Measurements from ENCODE around the gene SLC16A7.

The SLC16A7 gene

GRCh38 chr12:59626382-59626781 is 30.6 kb downstream of the SLC16A7 start:
- Histone ChIP-seq H3K27ac (ENCODE audit: low read length) (no peak overlapping the region), H3K4me1 (ENCODE audit: control insufficient read depth, low read depth, low read length) (no peaks in the 10 kb centered on the region), H3K4me3 (ENCODE audit: low read length) (no peak overlapping the region)

GRCh38 chr12:59627582-59627981 is 31.8 kb downstream of the SLC16A7 start:
- H3K4me3 ChIP-seq (ENCODE audit: low read length): no peak overlapping the region
- no peaks in the 10 kb centered on the region for H3K36me3 ChIP-seq (ENCODE audit: control insufficient read depth, low read depth, low read length)
- no peak overlapping the region for H3K9ac ChIP-seq (ENCODE audit: low read length)
- H3K4me1 ChIP-seq (ENCODE audit: control insufficient read depth, low read depth, low read length): no peaks in the 10 kb centered on the region
- no peaks in the 10 kb centered on the region for H3K9me3 ChIP-seq (ENCODE audit: control insufficient read depth, low read depth, low read length)
- H3K27me3 ChIP-seq (ENCODE audit: control insufficient read depth, insufficient read depth, low read length): no peaks in the 10 kb centered on the region
- H3K27ac ChIP-seq (ENCODE audit: low read length): no peak overlapping the region

More at GRCh38 chr12:59626382-59626781, 30.6 kb downstream of the SLC16A7 start:
- Histone ChIP-seq H3K9ac (ENCODE audit: low read length) (no peak overlapping the region), H3K36me3 (ENCODE audit: control insufficient read depth, low read depth, low read length) (no peaks in the 10 kb centered on the region), H3K9me3 (ENCODE audit: control insufficient read depth, low read depth, low read length) (no peaks in the 10 kb centered on the region), H3K27me3 (ENCODE audit: control insufficient read depth, insufficient read depth, low read length) (no peaks in the 10 kb centered on the region)

DNA sequence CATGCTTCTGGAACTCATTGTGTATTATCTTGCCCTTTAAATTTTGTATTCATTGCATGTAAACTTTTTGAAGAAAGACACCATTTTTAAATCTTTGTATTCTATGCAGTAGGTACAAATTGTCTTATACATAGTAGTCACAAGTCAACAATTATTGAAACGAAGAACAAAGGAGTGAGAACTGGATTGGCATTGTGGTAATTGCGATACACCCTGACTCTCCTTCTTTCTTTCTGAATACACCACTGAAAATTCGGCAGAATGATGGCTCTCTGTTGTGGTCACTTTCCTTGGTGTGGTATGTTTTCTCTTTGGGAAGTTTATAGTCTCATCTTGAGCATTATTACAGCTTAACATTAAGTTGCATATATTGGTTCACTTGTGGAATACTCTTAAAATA is 34.1 kb downstream of the SLC16A7 start:
- Histone ChIP-seq H3K9ac (ENCODE audit: low read length) (no peak overlapping the region), H3K36me3 (ENCODE audit: control insufficient read depth, low read depth, low read length) (no peaks in the 10 kb centered on the region)

DNA sequence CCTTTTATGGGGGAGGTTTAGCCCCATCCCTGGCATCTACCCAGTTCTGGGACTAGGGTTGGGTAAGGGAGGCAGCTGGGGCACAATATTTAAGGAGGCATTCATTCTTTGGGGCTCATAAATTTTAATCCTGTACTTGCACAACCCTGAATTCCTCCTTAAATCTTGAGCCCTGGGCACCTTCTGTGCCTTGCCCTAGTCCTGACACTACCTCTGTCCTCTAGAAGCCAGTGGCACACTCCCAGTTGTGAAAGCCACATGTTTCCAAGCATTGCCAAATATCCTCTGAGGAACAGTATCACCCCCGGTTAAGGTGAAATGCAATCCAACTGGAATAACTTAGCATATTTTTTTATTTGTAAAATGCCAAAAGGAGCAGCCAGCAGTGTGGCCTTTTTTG is 36.6 kb downstream of the SLC16A7 start:
- Histone ChIP-seq H3K9ac (ENCODE audit: low read length) (no peak overlapping the region), H3K36me3 (ENCODE audit: control insufficient read depth, low read depth, low read length) (no peaks in the 10 kb centered on the region), H3K27ac (ENCODE audit: low read length) (no peak overlapping the region), H3K27me3 (ENCODE audit: control insufficient read depth, insufficient read depth, low read length) (no peaks in the 10 kb centered on the region), H3K4me1 (ENCODE audit: control insufficient read depth, low read depth, low read length) (no peaks in the 10 kb centered on the region), H3K4me3 (ENCODE audit: low read length) (no peak overlapping the region), H3K9me3 (ENCODE audit: control insufficient read depth, low read depth, low read length) (no peaks in the 10 kb centered on the region)

More for the DNA sequence above, 34.1 kb downstream of the SLC16A7 start:
- no peaks in the 10 kb centered on the region for H3K27me3 ChIP-seq (ENCODE audit: control insufficient read depth, insufficient read depth, low read length)
- H3K4me1 ChIP-seq (ENCODE audit: control insufficient read depth, low read depth, low read length): no peaks in the 10 kb centered on the region
- no peak overlapping the region for H3K4me3 ChIP-seq (ENCODE audit: low read length)
- H3K27ac ChIP-seq (ENCODE audit: low read length): no peak overlapping the region
- no peaks in the 10 kb centered on the region for H3K9me3 ChIP-seq (ENCODE audit: control insufficient read depth, low read depth, low read length)

- H3K27ac ChIP-seq (ENCODE audit: low read length): no peak overlapping the region
- no peak overlapping the region for H3K9ac ChIP-seq (ENCODE audit: low read length)
- no peaks in the 10 kb centered on the region for H3K27me3 ChIP-seq (ENCODE audit: control insufficient read depth, insufficient read depth, low read length)
- no peak overlapping the region for H3K4me3 ChIP-seq (ENCODE audit: low read length)
- H3K4me1 ChIP-seq (ENCODE audit: control insufficient read depth, low read depth, low read length): no peaks in the 10 kb centered on the region
- H3K9me3 ChIP-seq (ENCODE audit: control insufficient read depth, low read depth, low read length): no peaks in the 10 kb centered on the region
- H3K36me3 ChIP-seq (ENCODE audit: control insufficient read depth, low read depth, low read length): no peaks in the 10 kb centered on the region
Measured at GRCh38 chr12:59634254-59634653, 38.4 kb downstream of the SLC16A7 start.

DNA sequence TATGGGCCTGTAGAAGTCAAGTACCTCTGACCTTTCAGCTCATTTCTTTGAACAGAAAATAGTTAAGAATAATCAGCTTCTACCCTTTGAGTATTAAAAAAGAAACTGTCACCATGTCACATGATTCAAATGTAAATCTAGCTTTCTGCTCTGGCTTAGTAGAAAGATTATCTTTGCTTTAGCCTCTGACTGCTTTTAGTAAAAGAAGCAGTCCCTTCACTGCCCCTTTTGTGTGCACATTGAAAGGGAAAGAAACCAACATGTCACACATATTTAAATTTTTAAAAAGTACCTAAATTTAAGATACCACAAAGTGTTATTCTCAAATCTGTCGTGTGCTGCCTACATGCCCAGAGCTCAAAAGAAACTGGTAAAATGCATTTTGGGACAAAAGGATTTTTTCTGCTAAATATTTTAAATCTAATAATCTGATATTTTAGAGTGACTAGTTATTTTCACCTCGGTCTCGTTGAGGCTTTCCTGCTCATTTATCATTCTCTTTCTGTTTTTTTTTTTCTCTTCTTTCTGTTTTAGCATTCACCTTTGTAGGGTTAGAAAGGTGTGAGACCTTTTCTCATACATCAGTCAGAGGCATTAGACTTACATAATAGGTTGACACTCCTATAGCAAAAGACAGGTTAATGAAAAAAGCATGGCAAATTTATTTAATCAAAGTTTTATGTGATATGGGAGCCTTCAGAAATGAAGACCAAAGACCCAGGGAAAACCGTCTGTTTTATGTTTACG is 41.3 kb downstream of the SLC16A7 start:
- H3K27me3 ChIP-seq (ENCODE audit: control insufficient read depth, insufficient read depth, low read length): no peaks in the 10 kb centered on the region
- H3K36me3 ChIP-seq (ENCODE audit: control insufficient read depth, low read depth, low read length): no peaks in the 10 kb centered on the region
- no peak overlapping the region for H3K27ac ChIP-seq (ENCODE audit: low read length)
- no peaks in the 10 kb centered on the region for H3K4me1 ChIP-seq (ENCODE audit: control insufficient read depth, low read depth, low read length)
- no peak overlapping the region for H3K9ac ChIP-seq (ENCODE audit: low read length)
- H3K9me3 ChIP-seq (ENCODE audit: control insufficient read depth, low read depth, low read length): no peaks in the 10 kb centered on the region
- H3K4me3 ChIP-seq (ENCODE audit: low read length): no peak overlapping the region

GRCh38 chr12:59637692-59638070 is 41.9 kb downstream of the SLC16A7 start:
- Histone ChIP-seq H3K4me3 (ENCODE audit: low read length) (no peak overlapping the region), H3K4me1 (ENCODE audit: control insufficient read depth, low read depth, low read length) (no peaks in the 10 kb centered on the region), H3K27me3 (ENCODE audit: control insufficient read depth, insufficient read depth, low read length) (no peaks in the 10 kb centered on the region), H3K9ac (ENCODE audit: low read length) (no peak overlapping the region), H3K27ac (ENCODE audit: low read length) (no peak overlapping the region), H3K9me3 (ENCODE audit: control insufficient read depth, low read depth, low read length) (no peaks in the 10 kb centered on the region), H3K36me3 (ENCODE audit: control insufficient read depth, low read depth, low read length) (no peaks in the 10 kb centered on the region)

DNA sequence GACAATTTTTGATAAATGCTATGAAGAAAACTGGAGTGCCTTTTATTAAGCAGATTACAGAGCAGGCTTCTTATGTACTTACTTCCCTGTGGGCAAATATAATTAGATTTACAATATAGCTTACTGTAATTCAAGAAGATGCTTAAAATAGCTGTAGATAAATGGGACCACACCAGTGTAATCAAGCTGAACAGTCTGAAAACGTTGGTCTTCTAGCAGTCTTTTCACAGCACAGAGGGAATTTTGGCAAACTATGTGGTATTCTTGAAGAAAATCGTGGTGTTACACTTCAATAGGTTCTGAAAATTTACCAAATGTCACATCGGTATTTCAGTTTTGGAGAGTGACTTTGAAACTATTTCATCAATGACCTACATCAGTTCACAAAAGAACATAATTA is 47.7 kb downstream of the SLC16A7 start:
- no peaks in the 10 kb centered on the region for H3K36me3 ChIP-seq (ENCODE audit: control insufficient read depth, low read depth, low read length)
- no peak overlapping the region for H3K4me3 ChIP-seq (ENCODE audit: low read length)
- no peaks in the 10 kb centered on the region for H3K9me3 ChIP-seq (ENCODE audit: control insufficient read depth, low read depth, low read length)

GRCh38 chr12:59645242-59645641 is 49.4 kb downstream of the SLC16A7 start:
- Histone ChIP-seq H3K27me3 (ENCODE audit: control insufficient read depth, insufficient read depth, low read length) (no peaks in the 10 kb centered on the region), H3K36me3 (ENCODE audit: control insufficient read depth, low read depth, low read length) (no peaks in the 10 kb centered on the region), H3K27ac (ENCODE audit: low read length) (no peak overlapping the region), H3K4me3 (ENCODE audit: low read length) (no peak overlapping the region), H3K9me3 (ENCODE audit: control insufficient read depth, low read depth, low read length) (no peaks in the 10 kb centered on the region), H3K9ac (ENCODE audit: low read length) (no peak overlapping the region), H3K4me1 (ENCODE audit: control insufficient read depth, low read depth, low read length) (no peaks in the 10 kb centered on the region)

More for the DNA sequence above, 47.7 kb downstream of the SLC16A7 start:
- Histone ChIP-seq H3K4me1 (ENCODE audit: control insufficient read depth, low read depth, low read length) (no peaks in the 10 kb centered on the region), H3K27me3 (ENCODE audit: control insufficient read depth, insufficient read depth, low read length) (no peaks in the 10 kb centered on the region), H3K9ac (ENCODE audit: low read length) (no peak overlapping the region), H3K27ac (ENCODE audit: low read length) (no peak overlapping the region)

DNA sequence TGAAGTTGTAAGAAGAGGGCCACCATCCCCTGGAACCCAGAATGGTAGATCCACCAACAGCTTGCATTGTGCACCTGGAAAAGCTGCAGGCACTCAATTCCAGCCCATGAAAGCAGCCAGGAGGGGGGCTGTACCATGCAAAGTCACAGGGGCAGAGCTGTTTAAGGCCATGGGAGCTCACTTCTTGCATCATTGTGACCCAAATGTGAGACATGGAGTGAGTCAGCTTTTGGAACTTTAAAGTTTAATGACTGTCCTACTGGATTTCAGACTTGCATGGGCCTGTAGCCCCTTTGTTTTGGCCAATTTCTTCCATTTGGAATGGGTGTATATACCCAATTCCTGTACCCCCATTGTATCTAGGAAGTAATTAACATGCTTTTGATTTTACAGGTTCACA is 50.8 kb downstream of the SLC16A7 start:
- Histone ChIP-seq H3K4me3 (ENCODE audit: low read length) (no peak overlapping the region), H3K9ac (ENCODE audit: low read length) (no peak overlapping the region), H3K36me3 (ENCODE audit: control insufficient read depth, low read depth, low read length) (no peaks in the 10 kb centered on the region), H3K27ac (ENCODE audit: low read length) (no peak overlapping the region), H3K27me3 (ENCODE audit: control insufficient read depth, insufficient read depth, low read length) (no peaks in the 10 kb centered on the region), H3K4me1 (ENCODE audit: control insufficient read depth, low read depth, low read length) (no peaks in the 10 kb centered on the region), H3K9me3 (ENCODE audit: control insufficient read depth, low read depth, low read length) (no peaks in the 10 kb centered on the region)

DNA sequence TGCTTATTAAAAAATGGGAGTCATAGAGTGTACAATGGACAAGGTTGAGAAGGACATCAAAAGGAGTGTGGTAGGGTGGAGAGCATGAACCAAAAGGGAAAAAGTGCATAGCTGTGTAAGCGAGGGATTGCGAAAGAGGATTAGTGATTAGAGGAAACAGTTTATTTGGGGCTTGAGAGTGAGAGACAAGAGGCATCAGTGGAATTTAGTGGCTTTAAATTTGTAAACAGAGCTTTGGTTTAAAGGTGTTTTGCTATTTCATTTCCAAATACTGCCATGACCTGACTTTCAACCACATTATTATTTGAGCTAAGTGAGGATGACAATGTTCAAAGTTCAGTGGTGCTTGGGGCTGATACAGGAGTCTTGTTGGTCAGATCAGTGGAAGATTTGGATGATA is 53.4 kb downstream of the SLC16A7 start:
- H3K36me3 ChIP-seq (ENCODE audit: control insufficient read depth, low read depth, low read length): no peaks in the 10 kb centered on the region
- no peaks in the 10 kb centered on the region for H3K9me3 ChIP-seq (ENCODE audit: control insufficient read depth, low read depth, low read length)
- H3K4me1 ChIP-seq (ENCODE audit: control insufficient read depth, low read depth, low read length): no peaks in the 10 kb centered on the region
- no peak overlapping the region for H3K27ac ChIP-seq (ENCODE audit: low read length)
- no peak overlapping the region for H3K9ac ChIP-seq (ENCODE audit: low read length)
- H3K4me3 ChIP-seq (ENCODE audit: low read length): no peak overlapping the region
- no peaks in the 10 kb centered on the region for H3K27me3 ChIP-seq (ENCODE audit: control insufficient read depth, insufficient read depth, low read length)

DNA sequence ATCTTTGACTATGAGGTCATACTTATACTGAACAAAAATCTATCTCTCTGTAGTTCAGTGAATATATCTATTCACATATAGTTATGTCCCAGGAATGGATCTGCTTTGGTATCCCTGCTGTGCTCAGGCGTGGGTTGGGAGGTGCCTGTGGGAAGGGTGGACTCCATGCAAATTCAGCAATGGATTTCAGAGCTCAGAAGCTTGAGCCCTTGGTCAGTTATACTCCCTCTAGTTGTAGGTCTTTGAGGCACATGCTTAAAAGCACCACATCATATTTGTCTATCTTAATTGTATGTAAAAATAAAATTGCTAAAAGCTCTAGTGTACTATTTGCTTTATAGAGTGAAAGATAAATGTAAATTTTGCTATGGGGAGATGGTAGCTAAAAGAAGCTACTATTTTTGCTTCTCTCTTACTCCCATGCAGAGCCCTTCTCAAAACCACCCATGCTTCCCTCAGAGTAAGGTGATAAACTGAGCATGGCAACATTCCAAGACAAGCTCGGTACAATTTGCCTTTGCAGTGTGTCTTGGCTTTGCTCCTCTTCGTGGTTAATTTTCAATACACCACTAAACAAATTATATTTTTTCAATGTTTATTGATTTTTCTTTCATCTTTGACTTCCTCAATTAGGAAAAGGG is 54.9 kb downstream of the SLC16A7 start:
- H3K9me3 ChIP-seq (ENCODE audit: control insufficient read depth, low read depth, low read length): no peaks in the 10 kb centered on the region
- H3K27ac ChIP-seq (ENCODE audit: low read length): no peak overlapping the region
- H3K27me3 ChIP-seq (ENCODE audit: control insufficient read depth, insufficient read depth, low read length): no peaks in the 10 kb centered on the region

More for the DNA sequence above, 54.9 kb downstream of the SLC16A7 start:
- Histone ChIP-seq H3K4me1 (ENCODE audit: control insufficient read depth, low read depth, low read length) (no peaks in the 10 kb centered on the region), H3K4me3 (ENCODE audit: low read length) (no peak overlapping the region), H3K36me3 (ENCODE audit: control insufficient read depth, low read depth, low read length) (no peaks in the 10 kb centered on the region), H3K9ac (ENCODE audit: low read length) (no peak overlapping the region)
